HEK293 (cell line): ENCODE measurements around the gene ACTL8.

ENCODE experiments used
- CTCF ChIA-PET: fragments of 350-600 bp; formaldehyde crosslinking; extraction: SDS; loops from one replicate; lab custom pipeline; 2021; ENCODE audit warnings: antibody characterized with exemption; lab: Yijun Ruan, JAX
- POLR2A ChIA-PET: fragments of 300-600 bp; formaldehyde crosslinking; extraction: SDS; loops from one replicate; lab custom pipeline; 2020; ENCODE audit warnings: antibody characterized with exemption, inconsistent platforms; lab: Yijun Ruan, JAX
- H3K27ac ChIP-seq: fragments of 200-500 bp; sonication (Bioruptor generic); 2 replicates; pipeline ENCODE4 v1.5.1; 2014; ENCODE audit warnings: low read depth, low read length, control low read depth, inconsistent platforms; ENCODE audit errors: extremely low read depth
- H3K36me3 ChIP-seq, 2 experiments: fragments of 200-500 bp in 1 of 2; sonication (Bioruptor generic) in 1 of 2; 1 replicate in 1 of 2; 2 replicates in 1 of 2; pipeline ENCODE4 v1.5.1; 2014 to 2017; ENCODE audit warnings: inconsistent platforms in 2 of 2, low read length in 2 of 2; ENCODE audit not compliant: control insufficient read depth in 2 of 2, insufficient read depth in 1 of 2
- H3K4me1 ChIP-seq: fragments of 200-500 bp; sonication (Bioruptor generic); 2 replicates; pipeline ENCODE4 v1.5.1; 2014; ENCODE audit warnings: mild to moderate bottlenecking, low read length, inconsistent platforms; ENCODE audit not compliant: control insufficient read depth, insufficient read depth
- H3K4me3 ChIP-seq: 2 replicates; pipeline ENCODE4 v1.5.1; 2011; ENCODE audit warnings: low read depth, mild to moderate bottlenecking, control low read depth, low read length, moderate library complexity
- H3K9me3 ChIP-seq: fragments of 200-500 bp; sonication (Bioruptor generic); 2 replicates; pipeline ENCODE4 v1.5.1; 2014; ENCODE audit warnings: low read depth, low read length, inconsistent platforms; ENCODE audit not compliant: control insufficient read depth, insufficient read depth
- GLI2 ChIP-seq: fragments of 450-650 bp; formaldehyde crosslinking; IDR thresholded peaks from 2 replicates; pipeline ENCODE4; 2017; ENCODE audit warnings: missing biosample characterization, missing genetic modification characterization, low read depth, borderline replicate concordance
- KLF8 ChIP-seq: fragments of 450-650 bp; formaldehyde crosslinking; IDR thresholded peaks from 2 replicates; pipeline ENCODE4 v1.5.1; 2016; ENCODE audit warnings: missing biosample characterization, missing genetic modification characterization
- MEIS1 ChIP-seq: sonication (generic); formaldehyde crosslinking; IDR thresholded peaks from 2 replicates; pipeline ENCODE4 v1.8.1; 2022; ENCODE audit warnings: missing genetic modification reagents, mild to moderate bottlenecking, borderline replicate concordance
- SETDB1 ChIP-seq: IDR thresholded peaks from one replicate; pipeline ENCODE4 v1.6.1; 2017; ENCODE audit warnings: mild to moderate bottlenecking, low read length, moderate library complexity, mixed read lengths; ENCODE audit not compliant: insufficient read length
- ZBTB17 ChIP-seq: fragments of 450-650 bp; formaldehyde crosslinking; IDR thresholded peaks from 2 replicates; pipeline ENCODE4 v1.5.1; 2016; ENCODE audit warnings: missing biosample characterization, missing genetic modification characterization
- ZFP41 ChIP-seq: fragments of 450-650 bp; formaldehyde crosslinking; IDR thresholded peaks from 2 replicates; pipeline ENCODE4 v1.5.1; 2016; ENCODE audit warnings: missing biosample characterization, missing genetic modification characterization, borderline replicate concordance
- ZNF112 ChIP-seq: fragments of 450-650 bp; formaldehyde crosslinking; IDR thresholded peaks from 2 replicates; pipeline ENCODE4 v1.5.0; 2017; ENCODE audit warnings: missing biosample characterization, missing genetic modification characterization
- ZNF133 ChIP-seq: fragments of 450-650 bp; formaldehyde crosslinking; IDR thresholded peaks from 2 replicates; pipeline ENCODE4 v1.5.1; 2016; ENCODE audit warnings: missing biosample characterization, missing genetic modification characterization
- ZNF138 ChIP-seq: fragments of 450-650 bp; formaldehyde crosslinking; IDR thresholded peaks from 2 replicates; pipeline ENCODE4 v1.5.1; 2016; ENCODE audit warnings: missing biosample characterization, missing genetic modification characterization, borderline replicate concordance
- ZNF16 ChIP-seq: fragments of 450-650 bp; formaldehyde crosslinking; IDR thresholded peaks from 2 replicates; pipeline ENCODE4 v1.5.1; 2016; ENCODE audit warnings: low read depth, missing biosample characterization, missing genetic modification characterization
- ZNF174 ChIP-seq: fragments of 450-650 bp; formaldehyde crosslinking; IDR thresholded peaks from 2 replicates; pipeline ENCODE4 v1.5.0; 2017; ENCODE audit warnings: missing biosample characterization, mild to moderate bottlenecking, missing genetic modification characterization
- ZNF221 ChIP-seq: fragments of 450-650 bp; formaldehyde crosslinking; IDR thresholded peaks from 2 replicates; pipeline ENCODE4 v1.5.1; 2017; ENCODE audit warnings: missing biosample characterization, missing genetic modification characterization, borderline replicate concordance
- ZNF248 ChIP-seq: fragments of 450-650 bp; formaldehyde crosslinking; IDR thresholded peaks from 2 replicates; pipeline ENCODE4 v1.5.1; 2017; ENCODE audit warnings: missing biosample characterization, missing genetic modification characterization
- ZNF266 ChIP-seq: fragments of 450-650 bp; formaldehyde crosslinking; IDR thresholded peaks from 2 replicates; pipeline ENCODE4 v1.5.1; 2016; ENCODE audit warnings: missing biosample characterization, missing genetic modification characterization, low read depth
- ZNF391 ChIP-seq: fragments of 450-650 bp; formaldehyde crosslinking; IDR thresholded peaks from 2 replicates; pipeline ENCODE4 v1.5.1; 2016; ENCODE audit warnings: low read depth, missing biosample characterization, missing genetic modification characterization, borderline replicate concordance
- ZNF510 ChIP-seq: fragments of 450-650 bp; formaldehyde crosslinking; IDR thresholded peaks from 2 replicates; pipeline ENCODE4 v1.5.1; 2018; ENCODE audit warnings: mild to moderate bottlenecking, missing genetic modification characterization, missing biosample characterization; ENCODE audit not compliant: insufficient replicate concordance
- ZNF548 ChIP-seq: fragments of 450-650 bp; formaldehyde crosslinking; IDR thresholded peaks from 2 replicates; pipeline ENCODE4 v1.5.1; 2016; ENCODE audit warnings: missing biosample characterization, missing genetic modification characterization
- ZNF76 ChIP-seq: fragments of 450-650 bp; formaldehyde crosslinking; IDR thresholded peaks from 2 replicates; pipeline ENCODE4; 2016; ENCODE audit warnings: low read depth, missing biosample characterization, missing genetic modification characterization, borderline replicate concordance
- ZNF791 ChIP-seq: fragments of 450-650 bp; formaldehyde crosslinking; IDR thresholded peaks from 2 replicates; pipeline ENCODE4 v1.5.1; 2016; ENCODE audit warnings: missing biosample characterization, missing genetic modification characterization
- ZNF843 ChIP-seq: fragments of 450-650 bp; formaldehyde crosslinking; IDR thresholded peaks from 2 replicates; pipeline ENCODE4 v1.5.1; 2016; ENCODE audit warnings: missing biosample characterization, missing genetic modification characterization
- TF ChIP-seq, protein P1 (sequence below): fragments of 450-650 bp; formaldehyde crosslinking; IDR thresholded peaks from 2 replicates; pipeline ENCODE4 v1.5.1; 2016; ENCODE audit warnings: missing biosample characterization, missing genetic modification characterization
- TF ChIP-seq, protein P2 (sequence below): fragments of 450-650 bp; formaldehyde crosslinking; IDR thresholded peaks from 2 replicates; pipeline ENCODE4 v1.5.1; 2017; ENCODE audit warnings: missing biosample characterization, missing genetic modification characterization
- TF ChIP-seq, protein P3 (sequence below): fragments of 450-650 bp; formaldehyde crosslinking; IDR thresholded peaks from 2 replicates; pipeline ENCODE4 v1.5.1; 2016; ENCODE audit warnings: missing biosample characterization, missing genetic modification characterization
- TF ChIP-seq, protein P4 (sequence below): fragments of 450-650 bp; formaldehyde crosslinking; optimal IDR thresholded peaks from 2 replicates; pipeline ENCODE3; 2016; ENCODE audit warnings: missing biosample characterization, mild to moderate bottlenecking, missing genetic modification characterization
- TF ChIP-seq, protein P5 (sequence below): fragments of 450-650 bp; formaldehyde crosslinking; IDR thresholded peaks from 2 replicates; pipeline ENCODE4 v1.5.1; 2017; ENCODE audit warnings: missing biosample characterization, missing genetic modification characterization

Gene ACTL8

DNA sequence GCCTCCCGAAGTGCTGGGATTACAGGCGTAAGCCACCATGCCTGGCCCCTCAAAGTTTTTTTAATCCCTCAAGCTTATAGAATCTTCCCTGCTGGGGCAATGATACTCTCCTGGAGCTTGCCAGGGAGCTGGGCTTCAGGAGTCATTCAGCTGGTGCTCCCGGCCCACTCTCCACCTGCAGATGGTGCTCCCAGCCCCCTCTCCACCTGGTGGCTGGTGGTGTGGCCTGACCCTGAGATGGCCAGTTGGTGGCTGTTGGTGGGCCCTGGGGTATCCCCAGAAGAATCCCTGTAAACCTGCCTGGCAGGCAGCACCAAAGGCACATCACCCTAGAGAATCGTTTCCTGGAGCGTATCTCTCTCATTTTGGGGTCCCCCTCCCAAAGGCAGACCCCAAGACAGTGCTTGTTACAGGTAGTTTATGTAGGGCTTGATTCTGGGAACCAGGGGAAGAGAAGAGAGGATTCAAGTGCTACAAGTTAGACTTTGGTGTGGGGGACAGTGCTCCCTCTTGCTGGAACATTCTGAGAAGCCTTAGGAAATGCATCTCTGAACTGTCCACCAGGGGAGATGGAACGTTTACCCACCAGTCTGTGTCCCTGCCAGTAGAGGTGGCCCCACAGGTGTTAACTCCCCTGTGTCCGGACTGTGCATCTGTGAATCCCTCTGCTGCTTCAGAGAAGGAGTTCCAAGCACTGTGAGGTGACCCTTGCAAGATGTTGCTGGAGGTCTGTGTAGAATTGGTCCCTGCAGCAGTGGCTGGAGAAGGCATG lies 29.1 kb upstream of the ACTL8 start:
- H3K9me3 ChIP-seq: no peaks in the 10 kb centered on the region
- H3K4me3 ChIP-seq: no peak overlapping the region
- no peaks in the 10 kb centered on the region for H3K4me1 ChIP-seq
- ChIA-PET POLR2A (no interaction called here), CTCF (interaction anchor here (0.6 to 1.4 kb wide), 3 partner anchors 12 to 42 kb away, joined by 3 to 4 read pairs (median 3); no protein-coding TSS in a partner anchor)
- H3K27ac ChIP-seq: no peak overlapping the region
- H3K36me3 ChIP-seq: no peaks in the 10 kb centered on the region
- TF ChIP-seq ZNF843 (tag by site-specific recombination): no peak
- TF ChIP-seq ZBTB17 (tag by site-specific recombination): no peak
- no peak for TF ChIP-seq ZNF248 (tag by site-specific recombination)
- no peak for TF ChIP-seq ZNF138 (tag by site-specific recombination)
- TF ChIP-seq ZNF791: no peak
- TF ChIP-seq, protein P1, sequence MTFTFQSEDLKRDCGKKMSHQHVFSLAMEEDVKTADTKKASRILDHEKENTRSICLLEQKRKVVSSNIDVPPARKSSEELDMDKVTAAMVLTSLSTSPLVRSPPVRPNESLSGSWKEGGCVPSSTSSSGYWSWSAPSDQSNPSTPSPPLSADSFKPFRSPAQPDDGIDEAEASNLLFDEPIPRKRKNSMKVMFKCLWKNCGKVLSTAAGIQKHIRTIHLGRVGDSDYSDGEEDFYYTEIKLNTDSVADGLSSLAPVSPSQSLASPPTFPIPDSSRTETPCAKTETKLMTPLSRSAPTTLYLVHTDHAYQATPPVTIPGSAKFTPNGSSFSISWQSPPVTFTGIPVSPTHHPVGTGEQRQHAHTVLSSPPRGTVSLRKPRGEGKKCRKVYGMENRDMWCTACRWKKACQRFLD (tag by site-specific recombination): no peak
- 0 out of 2 replicates have a peak, but pooled peaks have one; percentile 32 for TF ChIP-seq ZNF133
- no peak for TF ChIP-seq ZNF221

DNA sequence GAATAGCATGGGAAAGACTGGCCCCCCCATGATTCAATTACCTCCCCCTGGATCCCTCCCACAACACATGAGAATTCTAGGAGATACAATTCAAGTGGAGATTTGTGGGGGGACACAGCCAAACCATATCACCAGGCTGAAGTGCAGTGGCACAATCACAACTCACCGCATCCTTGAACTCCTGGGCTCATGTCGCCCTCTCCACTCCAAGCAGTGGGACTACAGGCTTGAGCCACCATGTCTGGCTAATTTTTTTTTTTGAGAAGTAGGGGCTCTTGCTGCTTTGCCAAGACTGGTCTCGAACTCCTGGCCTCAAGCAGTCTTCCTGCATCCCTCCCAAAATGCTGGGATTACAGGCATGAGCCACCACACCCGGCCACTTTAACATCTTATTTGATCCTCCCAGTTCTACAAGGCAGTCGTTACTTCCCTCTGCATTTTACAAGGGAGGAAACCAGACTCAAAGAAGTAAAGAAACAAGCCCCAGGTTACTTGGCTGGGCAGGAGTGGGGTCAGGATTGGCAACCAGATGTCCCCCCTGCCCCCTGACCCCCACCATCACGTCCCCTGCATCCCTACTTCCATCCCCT lies 26.9 kb upstream of the ACTL8 start:
- Histone ChIP-seq H3K27ac (no peak overlapping the region), H3K9me3 (no peaks in the 10 kb centered on the region), H3K36me3 (no peaks in the 10 kb centered on the region), H3K4me3 (no peak overlapping the region), H3K4me1 (no peaks in the 10 kb centered on the region)
- TF ChIP-seq, protein P2, sequence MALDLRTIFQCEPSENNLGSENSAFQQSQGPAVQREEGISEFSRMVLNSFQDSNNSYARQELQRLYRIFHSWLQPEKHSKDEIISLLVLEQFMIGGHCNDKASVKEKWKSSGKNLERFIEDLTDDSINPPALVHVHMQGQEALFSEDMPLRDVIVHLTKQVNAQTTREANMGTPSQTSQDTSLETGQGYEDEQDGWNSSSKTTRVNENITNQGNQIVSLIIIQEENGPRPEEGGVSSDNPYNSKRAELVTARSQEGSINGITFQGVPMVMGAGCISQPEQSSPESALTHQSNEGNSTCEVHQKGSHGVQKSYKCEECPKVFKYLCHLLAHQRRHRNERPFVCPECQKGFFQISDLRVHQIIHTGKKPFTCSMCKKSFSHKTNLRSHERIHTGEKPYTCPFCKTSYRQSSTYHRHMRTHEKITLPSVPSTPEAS (tag by site-specific recombination): no peak
- no peak for TF ChIP-seq ZNF112 (tag by site-specific recombination)
- TF ChIP-seq SETDB1: peak; percentile 45
- no peak for TF ChIP-seq GLI2 (tag by site-specific recombination)
- TF ChIP-seq ZNF174 (tag by site-specific recombination): no peak
- TF ChIP-seq, protein P3, sequence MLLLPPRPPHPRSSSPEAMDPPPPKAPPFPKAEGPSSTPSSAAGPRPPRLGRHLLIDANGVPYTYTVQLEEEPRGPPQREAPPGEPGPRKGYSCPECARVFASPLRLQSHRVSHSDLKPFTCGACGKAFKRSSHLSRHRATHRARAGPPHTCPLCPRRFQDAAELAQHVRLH (tag by site-specific recombination): no peak
- ChIA-PET POLR2A (no interaction called here), CTCF (no interaction called here)

DNA sequence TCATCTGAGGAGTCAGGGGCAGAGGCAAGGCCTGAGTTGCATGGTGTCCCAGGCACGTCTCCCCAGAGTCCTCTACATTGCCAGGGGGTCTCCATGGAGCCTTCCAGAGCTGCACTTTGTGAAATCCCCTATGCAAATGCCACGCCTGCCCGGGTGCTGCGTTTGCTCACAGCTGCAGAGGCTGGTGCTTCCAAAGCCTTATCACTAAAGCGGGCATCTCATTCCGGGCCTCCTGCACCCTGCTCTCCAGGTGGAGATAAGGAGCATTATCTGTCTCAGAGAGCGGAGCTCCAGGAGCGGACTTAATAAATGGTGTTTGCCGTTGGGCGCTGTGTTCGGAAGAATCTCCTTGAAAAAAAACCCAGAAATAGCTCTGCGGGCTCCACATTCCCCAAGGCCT lies 25.9 kb upstream of the ACTL8 start:
- no peaks in the 10 kb centered on the region for H3K4me1 ChIP-seq
- no peak overlapping the region for H3K4me3 ChIP-seq
- no peaks in the 10 kb centered on the region for H3K36me3 ChIP-seq
- ChIA-PET CTCF (no interaction called here), POLR2A (interaction anchor here (0.6 kb wide), 1 partner anchor 445 kb away, joined by 3 read pairs; no protein-coding TSS in a partner anchor)
- H3K27ac ChIP-seq: no peak overlapping the region
- H3K9me3 ChIP-seq: no peaks in the 10 kb centered on the region
- TF ChIP-seq, protein P4, sequence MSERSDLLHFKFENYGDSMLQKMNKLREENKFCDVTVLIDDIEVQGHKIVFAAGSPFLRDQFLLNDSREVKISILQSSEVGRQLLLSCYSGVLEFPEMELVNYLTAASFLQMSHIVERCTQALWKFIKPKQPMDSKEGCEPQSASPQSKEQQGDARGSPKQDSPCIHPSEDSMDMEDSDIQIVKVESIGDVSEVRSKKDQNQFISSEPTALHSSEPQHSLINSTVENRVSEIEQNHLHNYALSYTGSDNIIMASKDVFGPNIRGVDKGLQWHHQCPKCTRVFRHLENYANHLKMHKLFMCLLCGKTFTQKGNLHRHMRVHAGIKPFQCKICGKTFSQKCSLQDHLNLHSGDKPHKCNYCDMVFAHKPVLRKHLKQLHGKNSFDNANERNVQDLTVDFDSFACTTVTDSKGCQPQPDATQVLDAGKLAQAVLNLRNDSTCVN (tag by site-specific recombination): no peak
- TF ChIP-seq KLF8 (tag by site-specific recombination): no peak
- no peak for TF ChIP-seq ZNF266 (tag by site-specific recombination)
- TF ChIP-seq ZNF76 (tag by site-specific recombination): no peak
- TF ChIP-seq ZNF548 (tag by site-specific recombination): no peak
- TF ChIP-seq, protein P5, sequence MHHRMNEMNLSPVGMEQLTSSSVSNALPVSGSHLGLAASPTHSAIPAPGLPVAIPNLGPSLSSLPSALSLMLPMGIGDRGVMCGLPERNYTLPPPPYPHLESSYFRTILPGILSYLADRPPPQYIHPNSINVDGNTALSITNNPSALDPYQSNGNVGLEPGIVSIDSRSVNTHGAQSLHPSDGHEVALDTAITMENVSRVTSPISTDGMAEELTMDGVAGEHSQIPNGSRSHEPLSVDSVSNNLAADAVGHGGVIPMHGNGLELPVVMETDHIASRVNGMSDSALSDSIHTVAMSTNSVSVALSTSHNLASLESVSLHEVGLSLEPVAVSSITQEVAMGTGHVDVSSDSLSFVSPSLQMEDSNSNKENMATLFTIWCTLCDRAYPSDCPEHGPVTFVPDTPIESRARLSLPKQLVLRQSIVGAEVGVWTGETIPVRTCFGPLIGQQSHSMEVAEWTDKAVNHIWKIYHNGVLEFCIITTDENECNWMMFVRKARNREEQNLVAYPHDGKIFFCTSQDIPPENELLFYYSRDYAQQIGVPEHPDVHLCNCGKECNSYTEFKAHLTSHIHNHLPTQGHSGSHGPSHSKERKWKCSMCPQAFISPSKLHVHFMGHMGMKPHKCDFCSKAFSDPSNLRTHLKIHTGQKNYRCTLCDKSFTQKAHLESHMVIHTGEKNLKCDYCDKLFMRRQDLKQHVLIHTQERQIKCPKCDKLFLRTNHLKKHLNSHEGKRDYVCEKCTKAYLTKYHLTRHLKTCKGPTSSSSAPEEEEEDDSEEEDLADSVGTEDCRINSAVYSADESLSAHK (tag by site-specific recombination): no peak
- no peak for TF ChIP-seq ZNF391 (tag by site-specific recombination)
- TF ChIP-seq ZNF16 (tag by site-specific recombination): no peak
- no peak for TF ChIP-seq ZFP41 (tag by site-specific recombination)
- TF ChIP-seq MEIS1 (CRISPR knock-in tag): no peak
- TF ChIP-seq ZNF510: no peak
